Suppressor macrophage treated with lipopolysaccharide for 4 hours (primary cell): ENCODE measurements around the gene MAGT1.
"Not testable (repeated sequence)": the region's sequence is repeated elsewhere in the genome, so short reads cannot be mapped to it uniquely, and the experiment has no call there.

Source experiments
- DNase-seq: peaks from one replicate; pipeline ENCODE4 v3.0.0-alpha.2; 2020

MAGT1 gene

GRCh38 chrX:77821989-77822388 lies 73.2 kb downstream of the MAGT1 start:
- DNase-seq, result not testable (repeated sequence)

- no peak for DNase-seq
Observed at GRCh38 chrX:77820091-77820727, 75.0 kb downstream of the MAGT1 start.

- DNase-seq, result no peak
Observed at GRCh38 chrX:77814210-77814609, 81.0 kb downstream of the MAGT1 start.

GRCh38 chrX:77802201-77802600 lies 93.0 kb downstream of the MAGT1 start:
- DNase-seq, result no peak

- no peak for DNase-seq
Observed at GRCh38 chrX:77795124-77795523, 100.1 kb downstream of the MAGT1 start.

GRCh38 chrX:77793946-77794345 lies 101.3 kb downstream of the MAGT1 start:
- no peak for DNase-seq

GRCh38 chrX:77788050-77788449 lies 107.2 kb downstream of the MAGT1 start:
- peak; percentile 73 for DNase-seq

- DNase-seq, result no peak
Observed at GRCh38 chrX:77786365-77786680, 108.9 kb downstream of the MAGT1 start.

GRCh38 chrX:77785486-77786364 lies 109.5 kb downstream of the MAGT1 start, which contains the start of gene ATRX:
Gene ATRX (minus strand): TSS chrX:77786216. CDS start chrX:77786001, 215 bp downstream.
- peak; percentile 77 for DNase-seq

- no peak for DNase-seq
Observed at GRCh38 chrX:77779695-77780094, 115.5 kb downstream of the MAGT1 start.

- no peak for DNase-seq
Observed at GRCh38 chrX:77776659-77777058, 118.6 kb downstream of the MAGT1 start.
